GM04504 (cell line): ENCODE measurements around the gene CNTN5.

ENCODE experiments used
- DNase-seq: peaks from one replicate; pipeline ENCODE4 v3.0.0-alpha.2; 2012; ENCODE audit warnings: low read depth

CNTN5 gene

GRCh38 chr11:99632969-99633368, 612.2 kb downstream of the CNTN5 start:
- no peak for DNase-seq

GRCh38 chr11:99634581-99634980, 613.8 kb downstream of the CNTN5 start:
- DNase-seq: no peak

- DNase-seq: no peak
Observed at GRCh38 chr11:99638073-99638553, 617.4 kb downstream of the CNTN5 start.

GRCh38 chr11:99640671-99641070, 619.9 kb downstream of the CNTN5 start:
- DNase-seq: no peak

GRCh38 chr11:99645934-99646333, 625.2 kb downstream of the CNTN5 start:
- DNase-seq: no peak

DNA sequence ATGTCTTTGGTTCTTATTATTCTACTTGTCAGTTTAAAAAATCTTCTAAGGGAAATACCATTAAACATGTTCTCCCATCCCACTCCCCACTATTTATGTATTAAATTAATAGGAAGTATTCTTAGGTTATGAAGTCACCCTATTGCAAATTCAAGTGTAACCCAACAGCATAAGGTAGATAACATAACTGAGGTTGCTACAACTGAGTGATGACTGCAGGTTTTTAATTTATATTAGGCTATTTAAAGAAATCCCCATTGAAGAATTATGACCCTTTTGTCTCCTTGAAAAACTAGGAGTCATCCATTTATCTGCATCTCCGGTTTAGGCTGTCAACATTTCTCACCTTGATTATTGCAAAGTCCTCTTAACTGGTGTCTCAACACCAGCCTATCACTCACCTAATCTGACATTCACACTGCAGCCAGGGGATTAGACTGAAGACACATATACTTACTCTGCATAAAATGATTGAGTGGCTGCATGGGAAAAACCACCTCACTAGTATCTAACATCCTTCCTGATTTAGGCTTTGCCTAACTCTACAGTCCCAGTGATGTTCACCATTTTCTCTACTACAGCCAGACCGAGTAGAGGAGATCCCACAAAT, 649.4 kb downstream of the CNTN5 start:
- DNase-seq: no peak

GRCh38 chr11:99671808-99672409, 651.2 kb downstream of the CNTN5 start:
- no peak for DNase-seq

DNA sequence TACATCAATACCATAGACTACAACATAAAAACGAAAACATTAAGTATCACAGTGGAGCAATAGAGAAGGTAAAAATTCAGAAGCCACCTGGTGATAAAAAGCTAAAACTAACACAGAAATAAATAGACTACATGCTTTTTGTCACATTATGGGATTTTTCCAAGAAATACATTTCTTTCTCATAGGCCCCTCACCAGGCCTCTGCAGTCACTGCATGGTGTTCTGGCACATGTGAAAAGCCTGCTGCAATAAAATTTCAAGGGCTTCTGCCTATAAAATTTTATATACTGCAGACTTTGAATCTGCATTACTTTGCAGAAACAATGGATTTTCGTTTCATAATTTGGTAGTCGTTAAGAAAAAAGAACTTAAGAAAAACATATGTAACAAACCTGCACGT, 655.5 kb downstream of the CNTN5 start:
- no peak for DNase-seq

- no peak for DNase-seq
Observed at GRCh38 chr11:99682171-99682570, 661.4 kb downstream of the CNTN5 start.

DNA sequence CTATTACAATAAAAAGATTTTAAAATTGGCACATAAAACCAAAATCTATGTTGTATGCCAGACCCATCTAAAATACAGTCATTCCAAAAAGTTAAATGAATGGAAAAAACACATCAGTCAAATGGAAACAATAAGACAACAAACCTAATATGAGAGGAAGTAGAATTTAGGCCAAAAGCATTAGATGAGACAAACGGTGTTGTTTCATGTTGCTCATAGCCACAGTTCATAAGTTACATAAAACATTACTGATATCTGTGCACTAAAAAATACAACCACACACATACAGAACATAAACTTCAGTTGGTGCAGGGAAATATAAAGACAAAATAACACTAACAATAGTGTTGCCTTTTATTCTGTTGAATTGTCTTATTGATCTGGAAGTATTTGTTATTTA, 661.9 kb downstream of the CNTN5 start:
- no peak for DNase-seq

DNA sequence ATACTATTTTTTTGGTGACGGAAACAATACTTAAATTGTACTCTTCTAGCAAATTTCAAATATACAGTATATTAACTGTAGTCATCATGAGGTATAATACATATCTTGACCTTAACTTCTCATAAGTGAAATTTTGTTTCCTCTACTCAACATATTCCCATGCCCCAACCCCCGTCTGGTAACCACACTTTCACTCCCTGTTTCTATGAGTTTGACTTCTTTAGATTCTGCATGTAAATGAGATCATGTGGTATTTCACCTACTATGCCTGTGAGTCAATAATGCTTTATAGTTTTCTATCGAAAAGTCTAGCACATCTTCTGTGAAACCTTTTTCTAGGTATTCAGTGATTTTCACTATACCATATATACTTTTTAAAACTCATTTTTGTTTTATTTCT, 663.2 kb downstream of the CNTN5 start:
- DNase-seq: no peak

- no peak for DNase-seq
Observed at GRCh38 chr11:99686838-99687237, 666.1 kb downstream of the CNTN5 start.

DNA sequence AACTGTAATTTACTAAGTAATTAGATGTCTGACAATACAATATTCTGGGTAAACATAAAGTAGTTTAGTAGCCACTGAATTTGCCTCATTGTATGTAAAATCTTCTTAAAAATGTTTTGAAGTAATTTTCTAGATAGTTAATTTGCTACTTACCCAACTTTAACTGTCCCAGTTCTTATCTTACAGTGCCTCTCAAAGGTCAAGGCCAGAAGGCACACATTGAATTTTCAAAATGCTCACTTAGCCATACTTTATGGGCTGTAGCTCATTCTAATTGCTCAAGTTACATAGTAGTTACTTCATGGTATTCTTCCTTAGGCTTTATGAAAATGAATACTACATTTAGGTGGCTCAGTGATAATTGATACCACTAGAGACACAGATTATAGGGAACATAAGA, 666.6 kb downstream of the CNTN5 start:
- no peak for DNase-seq

GRCh38 chr11:99693941-99694492, 673.3 kb downstream of the CNTN5 start:
- DNase-seq: no peak

DNA sequence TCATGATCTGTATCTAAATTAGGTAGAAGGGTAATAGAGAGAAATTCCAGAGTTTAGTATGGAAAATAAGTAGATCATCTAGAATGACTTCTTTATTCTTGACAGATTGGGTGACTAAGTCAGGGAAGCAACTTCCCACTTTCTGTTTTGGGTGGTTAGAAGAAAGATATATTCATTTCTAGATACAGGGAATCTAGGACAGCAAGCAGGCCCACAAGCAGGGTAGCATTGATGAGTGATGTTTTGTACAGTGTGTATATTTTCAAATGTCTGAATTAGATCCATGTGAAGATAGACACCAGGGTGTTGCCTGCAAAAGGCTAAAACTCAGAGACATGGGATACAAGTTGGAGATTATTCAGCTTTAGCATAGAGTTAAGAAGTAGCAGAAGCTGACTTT, 674.4 kb downstream of the CNTN5 start:
- no peak for DNase-seq

GRCh38 chr11:99706848-99707247, 686.1 kb downstream of the CNTN5 start:
- DNase-seq: no peak

DNA sequence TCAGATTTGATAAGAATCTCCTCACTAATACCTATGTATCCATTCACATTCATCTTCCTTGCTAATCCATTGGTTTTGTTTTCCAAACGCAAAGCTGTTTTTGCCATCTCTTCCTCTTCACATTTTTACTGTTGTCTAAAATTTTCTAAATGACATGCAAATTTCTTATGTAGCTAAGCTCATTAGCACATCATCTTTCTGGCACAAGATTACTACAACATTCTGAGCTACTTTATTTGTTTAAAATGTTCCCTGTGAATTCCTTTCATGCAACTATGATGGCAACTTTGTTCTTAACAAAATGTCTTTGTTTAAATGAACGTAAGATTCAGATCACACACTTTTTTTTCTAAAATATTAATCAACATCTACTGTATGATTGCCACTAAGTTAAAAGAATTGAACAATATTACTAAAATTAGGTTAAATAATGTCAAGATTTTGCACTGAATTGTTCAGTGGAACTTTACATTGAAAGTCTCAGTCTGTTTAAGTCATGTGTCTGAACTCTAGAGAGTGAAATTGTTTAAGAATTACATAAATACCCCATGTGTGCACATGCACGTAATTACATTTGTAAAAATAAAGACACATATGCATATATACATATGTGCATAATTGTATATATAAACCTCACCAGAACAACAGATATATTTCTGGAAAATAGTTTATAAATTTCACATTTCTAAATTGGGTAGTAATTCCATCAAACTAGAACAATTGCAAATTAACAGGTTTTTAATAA, 688.4 kb downstream of the CNTN5 start:
- no peak for DNase-seq

DNA sequence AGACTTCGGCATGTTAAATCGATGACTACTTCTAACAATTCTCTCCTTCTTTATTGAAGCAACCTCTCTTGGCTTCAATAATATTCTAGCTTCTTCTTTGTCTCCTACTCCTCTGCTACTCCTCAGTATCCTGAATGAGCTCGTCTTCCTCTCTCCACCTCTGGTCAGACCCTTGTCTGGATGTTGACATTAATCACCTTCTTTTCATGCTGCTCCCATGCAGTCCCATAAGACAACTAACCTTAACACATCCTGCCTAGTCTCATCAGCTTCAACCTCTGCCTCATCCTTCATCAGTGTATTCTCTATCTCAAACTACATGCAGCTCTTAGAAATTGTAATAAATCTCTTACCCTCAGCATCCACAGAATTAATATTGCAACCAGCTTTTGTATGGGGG, 695.6 kb downstream of the CNTN5 start:
- DNase-seq: no peak

DNA sequence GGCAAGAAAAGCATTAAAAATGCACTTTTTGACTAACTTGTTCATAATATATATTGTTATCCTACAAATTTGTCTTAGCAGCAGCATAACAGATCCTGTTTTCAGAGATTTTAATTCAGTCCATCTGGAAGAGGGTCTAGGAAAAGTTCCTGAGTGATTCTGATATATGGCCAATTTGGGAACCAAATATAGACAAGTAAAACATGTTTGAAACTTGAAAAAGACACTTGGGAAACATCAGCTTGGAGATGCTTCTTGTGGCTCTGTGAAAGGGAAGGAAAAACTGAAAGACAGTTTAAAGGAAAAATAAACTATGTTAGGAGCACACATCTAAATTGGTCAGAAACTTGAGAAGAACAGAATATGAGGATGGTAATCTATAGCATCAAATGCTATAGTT, 697.5 kb downstream of the CNTN5 start:
- DNase-seq: no peak

GRCh38 chr11:99739464-99740089, 718.8 kb downstream of the CNTN5 start:
- no peak for DNase-seq

DNA sequence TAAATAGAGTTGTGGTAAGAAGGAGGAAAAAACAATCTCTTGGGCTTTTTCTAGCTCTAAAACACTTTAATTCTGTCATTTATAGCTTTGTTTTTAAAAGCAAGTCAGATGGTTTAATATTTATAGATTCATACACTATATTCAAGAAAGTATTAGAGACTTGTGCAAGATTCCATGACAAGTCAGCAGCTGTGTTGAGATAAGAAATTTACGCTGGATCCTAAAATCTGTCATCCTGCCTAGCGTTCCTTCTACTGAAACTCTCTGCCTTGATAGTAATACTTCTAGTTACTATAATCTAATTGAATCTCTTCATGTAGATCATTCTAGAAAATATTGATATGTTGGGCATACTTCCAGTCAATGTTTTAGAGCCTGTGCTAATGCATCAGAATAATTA, 721.8 kb downstream of the CNTN5 start:
- no peak for DNase-seq

DNA sequence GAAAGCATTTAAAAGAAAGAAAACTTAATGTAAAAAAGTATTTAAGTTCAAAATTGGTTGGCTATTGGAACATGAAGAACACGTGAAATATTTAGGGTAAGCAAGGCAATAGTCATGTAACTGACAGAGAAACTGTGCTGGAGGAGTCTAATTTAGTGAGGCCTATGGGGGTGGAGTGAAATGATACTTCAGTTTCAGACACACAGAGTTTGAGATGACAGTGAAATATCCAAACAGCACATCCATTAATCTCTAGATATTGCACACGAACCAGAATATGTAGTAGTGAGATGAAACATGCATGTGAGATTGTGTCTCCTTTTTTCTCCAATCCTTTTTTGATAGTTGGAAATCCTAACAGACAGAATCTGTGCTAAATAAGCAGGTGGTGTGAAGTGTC, 739.0 kb downstream of the CNTN5 start:
- DNase-seq: no peak

GRCh38 chr11:99766811-99767210, 746.1 kb downstream of the CNTN5 start:
- DNase-seq: no peak
